HCEC 1CT (cell line): Measurements from ENCODE around the gene TMSB4Y.

ENCODE experiments used
- DNase-seq: peaks from one replicate; pipeline ENCODE4 v3.0.0-alpha.2; 2017

The TMSB4Y gene

GRCh38 chrY:13703568-13703968 is at the start of gene TMSB4Y:
TMSB4Y (plus strand) TSS chrY:13703899.
- peak; percentile 11 for DNase-seq

GRCh38 chrY:13664162-13664561 is 39.5 kb upstream of the TMSB4Y start:
- DNase-seq, result no peak

- no peak for DNase-seq
These were observed 32.6 kb upstream of the TMSB4Y start for GRCh38 chrY:13671122-13671521.

- no peak for DNase-seq
These were observed 1.4 kb upstream of the TMSB4Y start for GRCh38 chrY:13702276-13702675.

- no peak for DNase-seq
These were observed 627 bp downstream of the TMSB4Y start for GRCh38 chrY:13704121-13704930.

- no peak for DNase-seq
These were observed 1.5 kb downstream of the TMSB4Y start for GRCh38 chrY:13705197-13705596.

GRCh38 chrY:13708038-13708437 is 4.3 kb downstream of the TMSB4Y start:
- no peak for DNase-seq

GRCh38 chrY:13718996-13719395 is 15.3 kb downstream of the TMSB4Y start:
- DNase-seq, result no peak

GRCh38 chrY:13729517-13729916 is 25.8 kb downstream of the TMSB4Y start:
- DNase-seq, result no peak

GRCh38 chrY:13738618-13739017 is 34.9 kb downstream of the TMSB4Y start:
- no peak for DNase-seq

GRCh38 chrY:13751289-13752071 is 47.8 kb downstream of the TMSB4Y start:
- DNase-seq, result no peak

- DNase-seq, result no peak
These were observed 51.0 kb downstream of the TMSB4Y start for GRCh38 chrY:13754661-13755060.
